GM11168 (cell line): ENCODE measurements around the gene NF1.
"Not testable (repeated sequence)": the region's sequence is repeated elsewhere in the genome, so short reads cannot be mapped to it uniquely, and the experiment has no call there.

Experiments used
- in situ Hi-C: fragments of 300-500 bp; cut with MboI; formaldehyde crosslinking; loops from one replicate; pipeline ENCODE4 v1.12.0; 2022; ENCODE audit warnings: low sequenced_read_pairs; ENCODE audit not compliant: unreplicated experiment

The NF1 gene

GRCh38 chr17:31249835-31250141 is 155.0 kb downstream of the NF1 start:
- in situ Hi-C loops: no loop called here

GRCh38 chr17:31250229-31250628 is 155.5 kb downstream of the NF1 start:
- in situ Hi-C loops: no loop called here

GRCh38 chr17:31251105-31251969 is 156.6 kb downstream of the NF1 start:
- in situ Hi-C loops: no loop called here

GRCh38 chr17:31251970-31252328 is 157.2 kb downstream of the NF1 start:
- in situ Hi-C loops: no loop called here

GRCh38 chr17:31252741-31253140 is 158.0 kb downstream of the NF1 start:
- in situ Hi-C loops: no loop called here

- in situ Hi-C loops: no loop called here
Measured at GRCh38 chr17:31254654-31255053, 159.9 kb downstream of the NF1 start.

- in situ Hi-C loops: no loop called here
Measured at GRCh38 chr17:31256936-31257335, 162.2 kb downstream of the NF1 start.

GRCh38 chr17:31260151-31260550 is 165.4 kb downstream of the NF1 start:
- in situ Hi-C loops: no loop called here

GRCh38 chr17:31261601-31262000 is 166.8 kb downstream of the NF1 start:
- in situ Hi-C loops: no loop called here

- in situ Hi-C loops: not testable (repeated sequence)
Measured at GRCh38 chr17:31262923-31263322, 168.1 kb downstream of the NF1 start.

- in situ Hi-C loops: no loop called here
Measured at GRCh38 chr17:31266042-31266441, 171.3 kb downstream of the NF1 start.

- in situ Hi-C loops: no loop called here
Measured at GRCh38 chr17:31269036-31269577, 174.3 kb downstream of the NF1 start.

- in situ Hi-C loops: no loop called here
Measured at GRCh38 chr17:31269578-31269983, 174.8 kb downstream of the NF1 start.

- in situ Hi-C loops: no loop called here
Measured at GRCh38 chr17:31272236-31272635, 177.5 kb downstream of the NF1 start.

GRCh38 chr17:31272803-31273202 is 178.0 kb downstream of the NF1 start:
- in situ Hi-C loops: no loop called here

GRCh38 chr17:31273516-31273915 is 178.7 kb downstream of the NF1 start:
- in situ Hi-C loops: no loop called here

- in situ Hi-C loops: no loop called here
Measured at GRCh38 chr17:31274252-31274651, 179.5 kb downstream of the NF1 start.

GRCh38 chr17:31275116-31275515 is 180.3 kb downstream of the NF1 start:
- in situ Hi-C loops: no loop called here

- in situ Hi-C loops: no loop called here
Measured at GRCh38 chr17:31279401-31279800, 184.6 kb downstream of the NF1 start.

- in situ Hi-C loops: no loop called here
Measured at GRCh38 chr17:31281061-31281460, 186.3 kb downstream of the NF1 start.

GRCh38 chr17:31283841-31284240 is 189.1 kb downstream of the NF1 start:
- in situ Hi-C loops: no loop called here

GRCh38 chr17:31286587-31286986 is 191.8 kb downstream of the NF1 start:
- in situ Hi-C loops: no loop called here
